ENCODE data around the gene KANK2. TPM values are rescaled to one million over a fixed set of nuclear protein-coding genes. Genes with fewer than 3 reads are reported as not detected.
"Not testable (repeated sequence)": the region's sequence is repeated elsewhere in the genome, so short reads cannot be mapped to it uniquely, and the experiment has no call there.

KANK2 gene
- total and polyA plus RNA-seq, 2 of the 8 experiments (the other 6 are each of a cell fraction or from before 2014, with no cell fraction given): 25.2 to 42.3 TPM

- not testable (repeated sequence) for H2BK15ac ChIP-seq (ENCODE audit: low read length); H3K27me3 ChIP-seq (replicated peaks in 1 of 4; ENCODE audit: control insufficient read depth in 3 of 4, extremely low read depth in 1 of 4, insufficient read depth in 3 of 4, low read length in 3 of 4); H3K4me3 ChIP-seq (ENCODE audit: extremely low read depth in 1 of 4, insufficient read depth in 2 of 4, low read depth in 3 of 4, low read length in 4 of 4); H3K4me1 ChIP-seq (replicated peaks in 1 of 4; ENCODE audit: control insufficient read depth in 3 of 4, insufficient read depth in 4 of 4, low read length in 3 of 4); H2BK20ac ChIP-seq (ENCODE audit: low read length); H3K18ac ChIP-seq (ENCODE audit: extremely low read depth, low read length); H3K9me3 ChIP-seq (ENCODE audit: insufficient read depth in 2 of 2, low read depth in 1 of 2, low read length in 1 of 2); H3K4ac ChIP-seq (replicated peaks; ENCODE audit: insufficient read length, low read depth, low read length); H3K14ac ChIP-seq (ENCODE audit: insufficient read length); H3K27ac ChIP-seq (ENCODE audit: low read depth, low read length); H2BK120ac ChIP-seq (replicated peaks; ENCODE audit: low read depth, low read length); H3K79me2 ChIP-seq (ENCODE audit: control insufficient read depth in 1 of 2, insufficient read depth in 2 of 2, low read length in 2 of 2); FAIRE-seq; H4K91ac ChIP-seq (replicated peaks; ENCODE audit: insufficient read length, low read length); H3K56ac ChIP-seq (replicated peaks; ENCODE audit: insufficient read length, low read depth, low read length); H2BK5ac ChIP-seq (ENCODE audit: low read depth, low read length); H2AFZ ChIP-seq (ENCODE audit: low read length); H4K20me1 ChIP-seq (replicated peaks in 1 of 2; ENCODE audit: control insufficient read depth in 1 of 2, insufficient read depth in 2 of 2, low read length in 2 of 2); H3K4me2 ChIP-seq (ENCODE audit: insufficient read depth in 1 of 2, low read depth in 2 of 2, low read length in 2 of 2); H4K8ac ChIP-seq (ENCODE audit: extremely low read depth, insufficient read depth, low read length); H2BK12ac ChIP-seq (ENCODE audit: low read depth, low read length); H3K79me1 ChIP-seq (ENCODE audit: low read depth, low read length); H2AK5ac ChIP-seq (ENCODE audit: low read depth, low read length); H3K23ac ChIP-seq (ENCODE audit: insufficient read length); DNase-seq (ENCODE audit: low read depth in 1 of 2, low spot score in 2 of 2); H4K5ac ChIP-seq (ENCODE audit: insufficient read length, low read depth, low read length); H3K9ac ChIP-seq (replicated peaks in 1 of 4; ENCODE audit: extremely low read depth in 1 of 4, low read depth in 3 of 4, low read length in 3 of 4); H3K23me2 ChIP-seq (ENCODE audit: low read depth, low read length)
- peaks cover 0 to 13% (median 4%) of the 10 kb centered on the region in 4 experiments; a peak in 6 of 8 replicates for H3K36me3 ChIP-seq (ENCODE audit: control insufficient read depth in 2 of 4, insufficient read depth in 4 of 4, low read length in 3 of 4)
- WGBS, 2 experiments (ENCODE audit: extremely low coverage in 1 of 2, insufficient coverage in 1 of 2, insufficient read length in 1 of 2, insufficient replicate concordance in 2 of 2, low coverage in 1 of 2, low lambda C conversion rate in 2 of 2, missing lambda C conversion rate in 1 of 2): 99% methylated on average over 8 of the region's 8 CpGs; no CpG with 5 or more reads in 1 of the 2 experiments
- ChIA-PET POLR2A (ENCODE audit: partially characterized antibody) (interaction anchor here (0.8 kb wide), 1 partner anchor 36 kb away, joined by 3 read pairs; no protein-coding TSS in a partner anchor), CTCF (ENCODE audit: partially characterized antibody) (interaction anchor here (0.7 kb wide), 1 partner anchor 145 kb away, joined by 4 read pairs; no protein-coding TSS in a partner anchor)
Measured at GRCh38 chr19:11180975-11181374, 16.4 kb downstream of the KANK2 start.

All from H1 (cell line).